Suprapubic skin (tissue), 4 donors: ENCODE measurements around the gene SETD6. TPM values are rescaled to one million over a fixed set of nuclear protein-coding genes. Genes with fewer than 3 reads are reported as not detected.

Experiments used
- DNase-seq, 2 donors: peaks; one replicate each; pipeline ENCODE4 v3.0.0-alpha.2; 2019; ENCODE audit warnings: low spot score in 2 of 2
- H3K27ac ChIP-seq: fragments of 200-600 bp; sonication (generic); one replicate; pipeline ENCODE4 v1.5.1; 2019
- H3K27me3 ChIP-seq: fragments of 200-600 bp; sonication (generic); one replicate; pipeline ENCODE4 v1.5.1; 2019
- H3K36me3 ChIP-seq: fragments of 200-600 bp; sonication (generic); one replicate; pipeline ENCODE4 v1.5.1; 2019
- H3K4me1 ChIP-seq: fragments of 200-600 bp; sonication (generic); one replicate; pipeline ENCODE4 v1.5.1; 2019
- H3K4me3 ChIP-seq: fragments of 200-600 bp; sonication (generic); one replicate; pipeline ENCODE4 v1.5.1; 2019; ENCODE audit warnings: mild to moderate bottlenecking
- H3K9me3 ChIP-seq: fragments of 200-600 bp; sonication (generic); one replicate; pipeline ENCODE4 v1.5.1; 2019
- EP300 ChIP-seq: sonication (generic); formaldehyde crosslinking; IDR thresholded peaks from one replicate; pipeline ENCODE4 v1.6.1; 2017; ENCODE audit warnings: antibody characterized with exemption
- POLR2A ChIP-seq, 2 donors: fragments of 450-650 bp; IDR thresholded peaks; one replicate each; pipeline ENCODE4 v1.6.1; 2017; ENCODE audit warnings: antibody characterized with exemption in 2 of 2, mild to moderate bottlenecking in 2 of 2, moderate library complexity in 2 of 2
- POLR2AphosphoS5 ChIP-seq, 3 donors: sonication (generic); formaldehyde crosslinking; IDR thresholded peaks; one replicate each; pipeline ENCODE4 v1.6.1; 2017; ENCODE audit warnings: antibody characterized with exemption in 3 of 3
- WGBS: methylation state at CpG from one replicate; pipeline ENCODE4 v1.1.5; 2018; 5-methylcytosine and 5-hydroxymethylcytosine counted together
- total RNA-seq, 4 donors: library from RNA; depleted of rRNA; stranded (reverse); fragments of >200 nt; gene quantifications; one replicate each; pipeline ENCODE4 v1.1.0, GENCODE V29; 2016
- TF ChIP-seq, protein P1 (sequence below), 2 donors: fragments of 200-600 bp in 1 of 2; fragments of 450-650 bp in 1 of 2; sonication (generic) in 1 of 2; IDR thresholded peaks; one replicate each; pipeline ENCODE4 v1.5.1; 2016 to 2019; ENCODE audit warnings: antibody characterized with exemption in 2 of 2, mild to moderate bottlenecking in 1 of 2, moderate library complexity in 1 of 2

Gene SETD6
- total RNA-seq, 4 donors from 2014 or later: 42.6 to 71.8 (median 51.7) TPM

DNA sequence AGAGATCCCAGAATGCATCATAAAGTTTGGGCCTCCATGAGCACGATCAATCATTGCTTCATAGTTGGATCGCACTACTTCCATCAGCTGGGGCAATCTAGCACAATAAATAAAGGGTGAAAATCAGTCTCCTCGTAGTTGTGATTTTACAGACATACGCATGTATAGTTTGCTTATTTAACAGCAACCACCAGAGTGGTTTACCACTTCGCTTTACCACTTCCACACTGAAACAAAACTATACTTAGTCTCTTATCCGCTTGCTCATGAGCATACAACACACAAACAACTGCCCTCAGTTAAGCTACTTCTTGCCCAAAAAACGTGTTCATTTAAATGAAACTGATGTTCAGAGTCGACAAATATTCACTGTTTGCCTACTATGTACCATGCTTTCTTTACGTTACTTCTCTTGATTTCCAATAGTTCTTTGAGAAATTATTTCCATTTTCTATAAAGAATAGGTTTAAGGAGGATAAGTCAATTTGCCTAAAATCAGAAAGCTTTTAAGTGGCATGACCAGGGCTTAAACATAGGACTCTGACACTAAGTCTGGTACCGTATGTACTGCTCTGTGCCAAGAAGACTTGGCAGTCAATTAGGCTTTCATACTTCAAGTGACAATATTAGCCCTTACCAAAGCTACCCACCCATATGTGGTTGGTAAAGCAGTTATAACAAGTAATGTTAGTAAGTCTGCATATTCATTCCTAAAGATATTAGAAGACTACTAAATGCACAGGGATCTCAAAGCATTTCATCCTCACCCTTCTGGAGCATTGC lies 22.0 kb downstream of the SETD6 start:
- H3K27me3 ChIP-seq: no peaks in the 10 kb centered on the region
- no peak overlapping the region for H3K4me3 ChIP-seq
- no peaks in the 10 kb centered on the region for H3K4me1 ChIP-seq
- H3K27ac ChIP-seq: no peak overlapping the region
- DNase-seq: no peak
- peaks cover 98% of the 10 kb centered on the region for H3K36me3 ChIP-seq
- no peaks in the 10 kb centered on the region for H3K9me3 ChIP-seq
- WGBS: 88% methylated on average over 10 of the region's 10 CpGs
- TF ChIP-seq POLR2AphosphoS5 (IDR thresholded peaks at IDR 0.05) (no peak), EP300 (no peak), POLR2A (IDR thresholded peaks at IDR 0.05) (no peak)
- TF ChIP-seq, protein P1, sequence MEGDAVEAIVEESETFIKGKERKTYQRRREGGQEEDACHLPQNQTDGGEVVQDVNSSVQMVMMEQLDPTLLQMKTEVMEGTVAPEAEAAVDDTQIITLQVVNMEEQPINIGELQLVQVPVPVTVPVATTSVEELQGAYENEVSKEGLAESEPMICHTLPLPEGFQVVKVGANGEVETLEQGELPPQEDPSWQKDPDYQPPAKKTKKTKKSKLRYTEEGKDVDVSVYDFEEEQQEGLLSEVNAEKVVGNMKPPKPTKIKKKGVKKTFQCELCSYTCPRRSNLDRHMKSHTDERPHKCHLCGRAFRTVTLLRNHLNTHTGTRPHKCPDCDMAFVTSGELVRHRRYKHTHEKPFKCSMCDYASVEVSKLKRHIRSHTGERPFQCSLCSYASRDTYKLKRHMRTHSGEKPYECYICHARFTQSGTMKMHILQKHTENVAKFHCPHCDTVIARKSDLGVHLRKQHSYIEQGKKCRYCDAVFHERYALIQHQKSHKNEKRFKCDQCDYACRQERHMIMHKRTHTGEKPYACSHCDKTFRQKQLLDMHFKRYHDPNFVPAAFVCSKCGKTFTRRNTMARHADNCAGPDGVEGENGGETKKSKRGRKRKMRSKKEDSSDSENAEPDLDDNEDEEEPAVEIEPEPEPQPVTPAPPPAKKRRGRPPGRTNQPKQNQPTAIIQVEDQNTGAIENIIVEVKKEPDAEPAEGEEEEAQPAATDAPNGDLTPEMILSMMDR (IDR thresholded peaks at IDR 0.05): no peak

DNA sequence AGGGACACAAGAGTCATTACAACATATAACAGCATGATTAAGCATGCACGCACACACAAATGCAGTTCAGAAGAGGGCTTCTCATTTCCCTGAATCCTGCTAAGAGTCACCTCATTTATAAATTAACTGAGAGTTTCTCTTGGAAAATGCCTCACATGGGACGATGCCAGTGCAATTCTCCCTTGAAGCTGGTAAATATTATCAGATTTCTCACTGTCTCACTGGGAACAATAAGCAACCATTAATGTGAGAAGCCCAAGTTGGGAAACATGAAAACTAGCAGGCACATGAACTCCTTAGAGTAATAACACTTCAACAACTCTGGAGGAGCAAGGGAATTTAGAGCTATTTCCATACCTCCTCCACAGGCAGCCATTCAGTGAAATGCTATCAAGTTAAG lies 26.4 kb downstream of the SETD6 start:
- no peak overlapping the region for H3K27ac ChIP-seq
- no peaks in the 10 kb centered on the region for H3K27me3 ChIP-seq
- TF ChIP-seq EP300 (no peak), POLR2AphosphoS5 (IDR thresholded peaks at IDR 0.05) (no peak), POLR2A (IDR thresholded peaks at IDR 0.05) (no peak)
- TF ChIP-seq, protein P1 (IDR thresholded peaks at IDR 0.05): no peak
- no peaks in the 10 kb centered on the region for H3K4me1 ChIP-seq
- H3K9me3 ChIP-seq: no peaks in the 10 kb centered on the region
- no peak overlapping the region for H3K4me3 ChIP-seq
- WGBS: 88% methylated on average over 2 of the region's 2 CpGs
- peaks cover 99% of the 10 kb centered on the region for H3K36me3 ChIP-seq
- no peak for DNase-seq

DNA sequence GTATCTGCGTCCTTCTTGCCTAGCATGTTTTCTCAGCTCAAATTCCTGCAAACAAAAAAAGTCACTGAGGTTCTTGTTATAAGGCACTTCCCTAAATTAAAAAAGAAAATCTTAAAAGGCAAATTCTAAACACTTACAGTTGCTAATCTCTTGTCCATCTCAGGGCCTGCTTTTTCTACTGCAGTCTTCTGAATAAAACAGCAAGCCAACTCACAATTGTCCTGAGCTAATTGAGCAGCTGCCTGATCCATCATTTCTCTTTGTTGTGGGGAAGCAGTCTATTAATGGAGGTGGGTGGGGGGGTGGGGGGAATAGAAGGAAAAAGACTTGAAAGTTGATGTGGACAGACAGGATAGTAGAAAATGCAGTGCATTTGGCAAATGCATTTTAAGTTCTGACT lies 27.0 kb downstream of the SETD6 start:
- H3K27ac ChIP-seq: no peak overlapping the region
- no peaks in the 10 kb centered on the region for H3K4me1 ChIP-seq
- DNase-seq: no peak
- no peaks in the 10 kb centered on the region for H3K27me3 ChIP-seq
- TF ChIP-seq, protein P1 (IDR thresholded peaks at IDR 0.05): no peak
- TF ChIP-seq POLR2A (IDR thresholded peaks at IDR 0.05): no peak
- TF ChIP-seq EP300: no peak
- TF ChIP-seq POLR2AphosphoS5 (IDR thresholded peaks at IDR 0.05): no peak
- no peaks in the 10 kb centered on the region for H3K9me3 ChIP-seq
- peaks cover 99% of the 10 kb centered on the region for H3K36me3 ChIP-seq
- 90% methylated on average over 1 of the region's 1 CpG for WGBS
- no peak overlapping the region for H3K4me3 ChIP-seq

DNA sequence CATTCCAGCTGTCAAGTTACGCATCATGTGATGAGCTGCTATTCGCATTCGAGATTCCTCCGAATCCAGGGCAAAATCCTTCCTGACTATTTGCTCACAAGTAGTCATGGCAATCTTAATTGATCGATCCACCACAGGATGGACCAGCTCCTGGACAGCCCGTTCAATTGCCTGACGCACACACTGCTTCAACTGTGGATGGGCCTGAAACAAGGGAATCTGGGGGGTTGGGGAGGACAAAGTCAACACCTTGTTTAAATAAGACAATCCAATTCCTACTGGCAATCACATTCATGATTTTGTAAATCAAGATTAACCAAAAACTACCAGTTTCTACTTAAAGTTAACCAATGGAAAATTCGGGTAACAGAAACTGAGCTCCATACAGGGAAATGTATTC lies 28.4 kb downstream of the SETD6 start:
- H3K27me3 ChIP-seq: no peaks in the 10 kb centered on the region
- no peak overlapping the region for H3K27ac ChIP-seq
- no peaks in the 10 kb centered on the region for H3K4me1 ChIP-seq
- peaks cover 99% of the 10 kb centered on the region for H3K36me3 ChIP-seq
- no peak for DNase-seq
- TF ChIP-seq POLR2AphosphoS5 (IDR thresholded peaks at IDR 0.05): no peak
- TF ChIP-seq POLR2A (IDR thresholded peaks at IDR 0.05): no peak
- no peak for TF ChIP-seq EP300
- TF ChIP-seq, protein P1 (IDR thresholded peaks at IDR 0.05): no peak
- WGBS: 89% methylated on average over 8 of the region's 8 CpGs
- H3K4me3 ChIP-seq: no peak overlapping the region
- H3K9me3 ChIP-seq: no peaks in the 10 kb centered on the region

DNA sequence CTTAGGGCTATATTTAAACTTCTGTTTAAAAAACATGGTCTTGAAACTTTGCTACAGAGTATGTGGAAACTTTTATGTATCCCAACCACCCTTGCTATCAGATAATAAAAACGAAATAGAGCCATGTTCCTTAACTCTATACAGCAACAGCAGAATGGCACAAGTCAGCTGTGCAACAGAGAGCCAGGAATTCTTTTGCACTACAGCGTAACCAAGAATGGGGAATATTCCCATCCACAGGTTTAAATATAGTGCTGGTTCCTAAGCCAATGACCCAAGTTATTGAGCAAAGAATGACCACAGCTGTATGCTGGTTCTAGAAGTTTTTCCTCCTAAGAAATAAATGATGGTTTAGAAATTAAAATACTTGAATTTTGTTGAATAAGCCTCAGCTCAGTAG lies 33.1 kb downstream of the SETD6 start:
- H3K27ac ChIP-seq: no peak overlapping the region
- H3K36me3 ChIP-seq: peaks cover 98% of the 10 kb centered on the region
- TF ChIP-seq POLR2A (IDR thresholded peaks at IDR 0.05) (no peak), POLR2AphosphoS5 (IDR thresholded peaks at IDR 0.05) (no peak), EP300 (no peak)
- TF ChIP-seq, protein P1 (IDR thresholded peaks at IDR 0.05): no peak
- no peaks in the 10 kb centered on the region for H3K9me3 ChIP-seq
- no peak for DNase-seq
- no peaks in the 10 kb centered on the region for H3K27me3 ChIP-seq
- no peaks in the 10 kb centered on the region for H3K4me1 ChIP-seq
- WGBS: 81% methylated on average over 2 of the region's 2 CpGs
- no peak overlapping the region for H3K4me3 ChIP-seq
